ENCODE data around the gene FRMD5.

DNA sequence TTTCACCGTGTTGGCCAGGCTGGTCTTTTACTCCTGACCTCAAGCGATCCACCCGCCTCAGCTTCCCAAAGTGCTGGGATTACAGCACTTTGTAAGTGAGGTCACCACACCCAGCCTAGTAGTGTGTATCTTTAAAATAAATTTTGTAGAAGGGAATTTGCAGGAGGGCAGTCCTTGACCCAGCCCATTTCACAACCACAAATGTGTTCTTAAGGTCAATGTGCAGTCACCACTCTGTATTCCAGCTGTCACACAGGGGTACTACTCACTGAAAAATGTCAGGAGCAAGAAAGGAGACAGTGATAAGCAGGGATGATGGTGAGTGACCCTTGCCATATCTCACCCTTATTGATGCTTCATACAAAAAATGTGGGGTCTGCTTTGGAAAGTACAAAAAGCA is 98.5 kb downstream of the FRMD5 start:
- no peak for TF ChIP-seq SIN3A (IDR thresholded peaks at IDR 0.05; ENCODE audit: borderline replicate concordance, insufficient read depth, low read length)
- no peak for TF ChIP-seq POLR2AphosphoS5 (IDR thresholded peaks at IDR 0.05; ENCODE audit: low read depth, low read length)
- TF ChIP-seq, protein P1, sequence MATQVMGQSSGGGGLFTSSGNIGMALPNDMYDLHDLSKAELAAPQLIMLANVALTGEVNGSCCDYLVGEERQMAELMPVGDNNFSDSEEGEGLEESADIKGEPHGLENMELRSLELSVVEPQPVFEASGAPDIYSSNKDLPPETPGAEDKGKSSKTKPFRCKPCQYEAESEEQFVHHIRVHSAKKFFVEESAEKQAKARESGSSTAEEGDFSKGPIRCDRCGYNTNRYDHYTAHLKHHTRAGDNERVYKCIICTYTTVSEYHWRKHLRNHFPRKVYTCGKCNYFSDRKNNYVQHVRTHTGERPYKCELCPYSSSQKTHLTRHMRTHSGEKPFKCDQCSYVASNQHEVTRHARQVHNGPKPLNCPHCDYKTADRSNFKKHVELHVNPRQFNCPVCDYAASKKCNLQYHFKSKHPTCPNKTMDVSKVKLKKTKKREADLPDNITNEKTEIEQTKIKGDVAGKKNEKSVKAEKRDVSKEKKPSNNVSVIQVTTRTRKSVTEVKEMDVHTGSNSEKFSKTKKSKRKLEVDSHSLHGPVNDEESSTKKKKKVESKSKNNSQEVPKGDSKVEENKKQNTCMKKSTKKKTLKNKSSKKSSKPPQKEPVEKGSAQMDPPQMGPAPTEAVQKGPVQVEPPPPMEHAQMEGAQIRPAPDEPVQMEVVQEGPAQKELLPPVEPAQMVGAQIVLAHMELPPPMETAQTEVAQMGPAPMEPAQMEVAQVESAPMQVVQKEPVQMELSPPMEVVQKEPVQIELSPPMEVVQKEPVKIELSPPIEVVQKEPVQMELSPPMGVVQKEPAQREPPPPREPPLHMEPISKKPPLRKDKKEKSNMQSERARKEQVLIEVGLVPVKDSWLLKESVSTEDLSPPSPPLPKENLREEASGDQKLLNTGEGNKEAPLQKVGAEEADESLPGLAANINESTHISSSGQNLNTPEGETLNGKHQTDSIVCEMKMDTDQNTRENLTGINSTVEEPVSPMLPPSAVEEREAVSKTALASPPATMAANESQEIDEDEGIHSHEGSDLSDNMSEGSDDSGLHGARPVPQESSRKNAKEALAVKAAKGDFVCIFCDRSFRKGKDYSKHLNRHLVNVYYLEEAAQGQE (IDR thresholded peaks at IDR 0.05; ENCODE audit: insufficient read depth in 1 of 2, low read depth in 2 of 2, low read length in 2 of 2), result no peak
- TF ChIP-seq TAF1 (IDR thresholded peaks at IDR 0.05; ENCODE audit: borderline replicate concordance, insufficient read depth, low read length), result no peak
- no peak for TF ChIP-seq FOXP2 (optimal IDR thresholded peaks at IDR 0.05; ENCODE audit: borderline replicate concordance, extremely low read depth, extremely low read length, insufficient read depth)

All from PFSK-1 (cell line).